Stimulated activated CD8-positive, alpha-beta memory T cell treated with anti-CD3 and anti-CD28 coated beads, Interleukin-4, amount 100 ng/mL, for 4 hours (primary cell): Measurements from ENCODE around the gene SLC34A3.
A peak's percentile ranks its signal among the peaks of the same experiment; 100 is the strongest.
"Not testable (repeated sequence)": the region's sequence is repeated elsewhere in the genome, so short reads cannot be mapped to it uniquely, and the experiment has no call there.

Source experiments
- DNase-seq, 2 donors: peaks; one replicate each; pipeline ENCODE4 v3.0.0-alpha.2; 2020; ENCODE audit warnings: low read depth in 2 of 2, low spot score in 1 of 2

The SLC34A3 gene

DNA sequence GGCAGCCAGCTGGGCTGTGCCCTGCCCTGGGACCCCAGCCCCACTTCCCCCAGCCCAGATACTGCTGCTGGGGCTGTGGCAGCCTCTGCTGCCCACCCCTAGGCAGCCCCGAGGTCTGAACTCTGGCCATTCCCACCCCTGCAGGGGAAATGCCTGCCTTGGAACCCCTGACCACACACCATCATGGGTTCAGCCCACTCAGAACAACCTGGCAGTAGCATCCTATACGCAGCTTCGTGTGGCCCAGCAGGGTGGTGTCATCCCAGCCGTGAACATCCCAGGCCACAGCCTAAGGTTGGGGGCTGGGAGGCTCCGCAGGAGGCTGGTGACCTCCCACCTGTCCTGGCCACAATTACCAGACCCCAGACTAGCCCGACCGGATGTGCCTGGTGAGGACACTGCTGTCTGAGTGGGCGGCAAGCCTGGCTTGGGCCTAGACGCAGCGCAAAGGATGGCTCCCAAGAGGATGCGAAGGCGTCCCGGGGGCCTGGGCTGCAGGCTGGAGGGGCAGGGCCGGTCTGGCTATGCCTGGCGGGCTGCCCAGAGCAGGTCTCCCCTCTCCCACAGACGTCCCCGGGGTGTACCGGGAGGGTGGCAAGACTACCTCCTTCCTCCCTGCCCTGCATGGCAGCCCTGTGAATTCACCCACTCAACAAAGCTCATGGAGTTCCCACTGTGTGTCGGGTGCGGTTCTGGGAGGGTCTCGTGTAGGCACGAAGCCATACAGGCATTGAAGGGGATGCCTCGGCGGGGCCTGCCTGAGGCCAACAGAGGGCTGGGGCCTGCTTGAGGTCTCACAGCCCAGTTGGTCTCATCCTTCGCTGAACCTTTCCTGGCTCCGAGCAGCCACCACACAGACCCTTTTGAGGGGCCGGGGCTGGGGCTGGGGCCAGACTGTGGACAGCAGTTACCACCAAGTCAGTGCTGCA is 1.5 kb upstream of the SLC34A3 start:
- DNase-seq, result no peak

DNA sequence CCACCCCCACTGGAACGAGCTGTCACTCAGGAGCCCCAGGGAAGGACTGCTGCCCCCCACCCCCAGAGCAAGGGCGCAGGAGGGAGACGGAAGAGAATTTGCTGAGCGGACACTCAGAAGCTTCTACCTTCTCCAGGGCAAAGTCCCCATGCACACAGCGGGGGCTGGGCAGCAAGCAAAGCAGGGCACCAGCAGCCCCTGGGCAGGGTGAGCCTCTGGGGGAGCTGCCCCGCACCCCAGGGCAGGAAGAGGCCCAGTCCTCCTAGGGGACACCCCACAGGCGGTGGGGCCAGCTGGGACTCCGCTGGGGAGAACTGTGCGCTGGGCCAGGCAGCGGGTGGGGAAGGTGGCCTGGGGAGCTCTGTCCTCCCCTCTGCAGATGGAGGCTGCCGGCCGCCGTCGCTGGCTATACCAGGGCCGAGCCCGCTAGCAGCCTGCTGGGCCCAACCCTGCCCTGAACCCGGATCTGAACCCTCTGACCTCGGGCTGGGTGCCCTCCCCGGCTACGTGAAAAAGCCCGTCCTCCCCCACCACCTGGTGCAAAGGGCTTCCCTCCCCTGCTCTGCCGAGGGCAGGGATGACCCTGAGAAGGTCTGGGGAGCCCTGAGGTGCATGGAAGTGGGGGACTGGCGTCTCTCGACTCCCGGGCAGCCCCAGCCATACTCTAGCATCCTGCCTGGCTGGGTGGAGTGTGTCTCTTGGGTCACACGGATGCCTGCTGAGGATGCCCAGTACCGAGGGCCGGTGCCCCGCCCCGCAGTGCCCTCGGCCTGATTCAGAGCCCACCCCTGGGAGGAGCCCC is 597 bp upstream of the SLC34A3 start:
- DNase-seq, result no peak

DNA sequence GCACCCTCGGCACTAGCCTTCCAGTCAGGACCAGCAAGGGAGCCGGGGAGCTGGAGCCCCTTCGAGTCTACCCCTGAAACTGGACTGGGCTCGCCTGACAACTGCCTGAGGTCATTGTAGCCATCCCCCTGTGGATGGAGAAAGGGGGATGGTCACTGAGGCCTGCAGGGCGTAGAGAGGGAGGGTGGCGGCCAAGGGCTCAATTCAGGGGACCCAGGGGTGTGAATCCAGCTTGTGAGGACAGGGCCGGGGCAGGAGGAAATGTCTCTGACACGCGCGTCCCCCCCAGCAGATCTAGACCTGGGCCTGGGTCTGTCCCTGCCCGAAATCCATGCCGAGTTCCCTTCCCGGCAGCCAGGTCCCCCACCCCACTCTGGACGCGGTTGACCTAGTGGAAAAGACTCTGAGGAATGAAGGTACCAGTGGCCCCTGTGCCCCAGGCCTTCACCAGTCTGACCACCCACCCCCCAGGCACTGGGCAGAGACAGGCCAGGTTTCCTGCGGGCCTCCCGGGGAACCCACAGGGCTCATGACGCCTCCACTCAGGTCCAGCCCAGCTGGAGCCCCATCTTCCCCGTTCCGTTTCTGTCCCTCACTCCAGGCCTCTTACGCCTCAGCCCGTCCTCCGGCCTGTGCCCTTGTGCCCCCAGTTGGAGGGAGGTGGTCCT is 805 bp downstream of the SLC34A3 start:
- no peak for DNase-seq

- no peak for DNase-seq
These were observed 1.4 kb downstream of the SLC34A3 start for GRCh38 chr9:137232101-137232500.

DNA sequence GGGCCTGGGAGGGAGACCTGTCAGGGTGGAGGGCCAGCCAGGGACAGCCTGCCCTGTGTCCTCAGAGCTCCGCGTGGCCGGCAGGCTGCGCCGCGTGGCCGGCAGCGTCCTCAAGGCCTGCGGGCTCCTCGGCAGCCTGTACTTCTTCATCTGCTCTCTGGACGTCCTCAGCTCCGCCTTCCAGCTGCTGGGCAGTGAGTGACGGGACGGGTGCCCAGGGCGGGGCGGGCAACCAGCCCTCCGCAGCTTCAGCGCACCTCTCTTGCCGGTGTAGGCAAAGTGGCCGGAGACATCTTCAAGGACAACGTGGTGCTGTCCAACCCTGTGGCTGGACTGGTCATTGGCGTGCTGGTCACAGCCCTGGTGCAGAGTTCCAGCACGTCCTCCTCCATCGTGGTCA is 1.8 kb downstream of the SLC34A3 start:
- DNase-seq, result no peak

- DNase-seq, result no peak
These were observed 2.7 kb downstream of the SLC34A3 start for GRCh38 chr9:137233143-137233980.

DNA sequence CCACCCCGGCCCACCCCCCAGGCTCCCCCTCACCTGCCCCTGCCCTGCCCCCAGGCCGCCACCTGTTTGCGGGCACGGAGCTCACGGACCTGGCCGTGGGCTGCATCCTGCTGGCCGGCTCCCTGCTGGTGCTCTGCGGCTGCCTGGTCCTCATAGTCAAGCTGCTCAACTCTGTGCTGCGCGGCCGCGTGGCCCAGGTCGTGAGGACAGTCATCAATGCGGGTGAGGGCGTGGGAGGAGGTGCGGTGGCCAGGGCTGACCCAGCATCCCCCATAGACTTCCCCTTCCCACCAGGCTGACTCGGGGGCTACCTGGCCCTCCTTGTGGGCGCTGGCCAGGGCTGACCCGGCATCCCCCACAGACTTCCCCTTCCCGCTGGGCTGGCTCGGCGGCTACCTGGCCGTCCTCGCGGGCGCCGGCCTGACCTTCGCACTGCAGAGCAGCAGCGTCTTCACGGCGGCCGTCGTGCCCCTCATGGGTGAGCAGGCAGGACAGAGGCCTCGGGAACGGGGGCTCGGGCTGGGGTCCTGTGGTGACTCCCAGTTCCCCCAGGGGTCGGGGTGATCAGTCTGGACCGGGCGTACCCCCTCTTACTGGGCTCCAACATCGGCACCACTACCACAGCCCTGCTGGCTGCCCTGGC is 3.5 kb downstream of the SLC34A3 start:
- DNase-seq, result no peak

DNA sequence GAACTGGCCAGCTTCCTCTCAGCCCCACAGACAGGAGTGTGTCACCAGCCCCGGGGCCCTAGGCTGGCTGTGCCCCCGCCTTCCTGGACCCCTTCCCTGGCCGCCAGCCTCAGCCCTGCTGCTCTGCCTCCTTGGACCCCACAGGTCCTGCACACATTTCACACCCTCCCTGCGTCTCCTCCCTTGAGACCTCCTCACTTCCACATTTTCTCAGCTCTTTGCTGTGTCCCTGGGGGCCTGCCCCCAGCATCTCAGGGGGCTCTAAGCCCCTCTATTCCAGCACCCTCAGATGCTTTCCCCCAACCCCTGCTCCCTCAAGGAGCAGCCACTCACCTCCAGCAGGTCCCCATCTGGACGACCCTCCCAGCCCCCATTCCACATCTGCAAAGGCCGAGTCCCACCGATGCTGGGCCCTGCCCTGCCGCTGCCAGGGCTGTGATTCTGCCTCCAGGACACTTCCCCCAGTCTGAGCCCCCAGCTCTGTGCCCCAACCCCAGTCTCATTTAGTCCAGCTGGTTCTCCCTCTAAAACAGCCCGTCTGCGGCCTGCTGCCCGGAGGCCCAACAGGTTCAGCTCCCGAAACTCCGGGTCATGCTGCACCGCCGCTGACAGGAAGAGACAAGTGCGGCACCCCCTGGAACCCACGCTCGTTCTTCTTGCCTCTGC is 4.2 kb downstream of the SLC34A3 start:
- DNase-seq, result no peak

DNA sequence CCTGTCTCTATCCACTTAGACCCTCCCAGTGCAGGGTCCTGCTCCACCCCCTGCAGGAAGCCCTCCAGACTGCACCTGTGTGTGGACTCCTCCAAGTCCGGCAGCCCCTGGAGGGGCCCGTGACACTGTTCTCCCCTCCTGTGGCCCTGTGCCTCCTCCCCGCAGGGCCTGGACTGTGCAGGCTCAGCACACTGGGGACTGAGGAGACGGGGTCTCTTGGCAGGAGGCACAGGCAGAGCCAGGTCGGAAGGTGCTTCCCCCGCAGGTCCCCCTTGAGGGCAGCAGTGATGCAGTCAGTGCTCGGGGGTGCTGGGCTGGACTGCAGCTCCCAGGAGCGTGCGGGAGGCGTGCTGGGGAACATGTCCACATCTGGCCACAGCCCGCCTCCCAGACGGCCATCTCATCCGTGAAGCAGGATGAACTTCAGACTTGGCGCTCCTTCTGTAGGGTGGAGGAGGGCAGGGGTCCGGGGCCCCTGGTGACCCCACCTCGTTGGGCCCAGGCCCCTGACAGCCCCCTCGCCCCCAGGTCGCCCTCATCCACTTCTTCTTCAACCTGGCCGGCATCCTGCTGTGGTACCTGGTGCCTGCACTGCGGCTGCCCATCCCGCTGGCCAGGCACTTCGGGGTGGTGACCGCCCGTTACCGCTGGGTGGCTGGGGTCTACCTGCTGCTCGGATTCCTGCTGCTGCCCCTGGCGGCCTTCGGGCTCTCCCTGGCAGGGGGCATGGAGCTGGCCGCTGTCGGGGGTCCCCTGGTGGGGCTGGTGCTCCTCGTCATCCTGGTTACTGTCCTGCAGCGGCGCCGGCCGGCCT is 4.9 kb downstream of the SLC34A3 start:
- DNase-seq, result no peak

- peak; percentile 78 to 79 for DNase-seq
These were observed 5.7 kb downstream of the SLC34A3 start for GRCh38 chr9:137236238-137236935.

DNA sequence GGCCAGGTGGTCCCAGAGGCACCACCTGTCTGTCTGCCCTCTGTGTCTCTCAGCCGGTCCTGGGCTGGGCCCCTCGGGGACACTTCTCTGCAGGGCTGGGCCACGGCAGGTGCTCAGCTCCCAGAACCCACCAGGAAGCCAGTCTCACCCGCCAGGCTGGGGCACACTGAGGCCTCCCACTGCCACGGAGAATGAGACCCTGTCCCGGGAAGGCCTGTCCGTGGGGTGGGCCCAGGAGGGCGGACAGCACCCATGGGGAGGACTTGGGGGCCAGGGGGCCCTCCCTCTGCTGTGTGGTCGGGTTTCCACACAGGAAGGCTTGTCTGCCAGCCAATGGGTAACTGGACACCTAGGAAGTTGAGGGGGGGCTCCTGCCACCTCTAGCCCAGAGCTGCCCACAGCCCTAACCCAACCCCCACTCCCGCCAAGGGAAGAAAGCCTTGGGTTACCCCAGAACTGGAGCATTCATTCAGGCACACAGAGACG is 6.3 kb downstream of the SLC34A3 start:
- DNase-seq, result no peak

GRCh38 chr9:137237759-137238726 is 7.3 kb downstream of the SLC34A3 start:
- no peak for DNase-seq

DNA sequence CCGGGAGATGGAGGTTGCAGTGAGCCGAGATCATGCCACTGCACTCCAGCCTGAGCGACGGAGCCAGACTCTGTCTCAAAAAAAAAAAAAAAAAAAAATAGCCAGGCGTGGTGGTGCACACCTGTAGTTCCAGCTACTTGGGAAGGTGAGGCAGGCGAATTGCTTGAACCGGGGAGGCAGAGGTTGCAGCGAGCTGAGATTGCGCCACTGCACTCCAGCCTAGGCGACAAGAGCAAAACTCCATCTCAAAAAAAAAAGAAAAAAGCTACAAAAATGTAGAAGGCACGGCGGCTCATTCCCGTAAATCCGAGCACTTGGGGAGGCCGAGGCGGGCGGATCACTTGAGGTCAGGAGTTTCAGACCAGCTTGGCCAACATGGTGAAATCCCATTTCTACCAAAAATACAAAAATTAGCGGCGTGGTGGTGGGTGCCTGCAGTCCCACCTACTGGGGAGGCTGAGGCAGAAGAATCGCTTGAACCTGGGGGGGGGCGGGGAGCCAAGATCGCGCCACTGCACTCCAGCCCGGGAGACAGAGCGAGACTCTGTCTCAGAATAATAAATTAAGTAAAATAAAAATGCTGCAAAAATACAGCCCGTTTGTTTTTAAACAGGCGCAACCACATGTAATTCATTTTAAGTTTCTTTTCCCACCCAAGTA is 9.0 kb downstream of the SLC34A3 start:
- not testable (repeated sequence) for DNase-seq

DNA sequence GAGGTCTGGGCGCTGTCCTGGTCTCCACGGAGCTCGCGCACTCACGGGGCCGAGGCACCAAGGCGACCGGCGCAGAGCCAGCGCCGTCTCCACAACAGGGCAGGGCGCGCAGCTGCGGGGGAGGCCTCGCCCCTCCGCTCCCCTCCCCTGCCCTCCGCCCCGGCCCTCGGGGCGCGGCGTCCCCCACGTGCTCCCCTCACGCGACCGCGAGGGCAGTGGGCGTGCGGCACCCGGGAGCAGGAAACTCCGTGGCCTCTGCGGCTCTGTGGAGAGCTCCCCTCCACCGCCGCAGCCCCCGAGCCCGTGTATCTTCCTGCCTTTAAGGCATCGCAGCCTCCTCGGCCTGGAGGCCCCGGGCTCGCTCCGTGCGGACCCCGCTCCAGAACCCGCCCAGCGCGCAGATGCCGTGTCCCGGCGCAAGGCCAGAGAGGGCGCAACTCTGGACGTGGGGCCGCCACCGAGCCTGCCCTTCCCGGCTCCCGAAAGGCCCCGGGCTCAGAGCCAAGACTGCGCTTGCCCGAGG is 9.7 kb downstream of the SLC34A3 start:
- DNase-seq, result peak; percentile 46 to 58

DNA sequence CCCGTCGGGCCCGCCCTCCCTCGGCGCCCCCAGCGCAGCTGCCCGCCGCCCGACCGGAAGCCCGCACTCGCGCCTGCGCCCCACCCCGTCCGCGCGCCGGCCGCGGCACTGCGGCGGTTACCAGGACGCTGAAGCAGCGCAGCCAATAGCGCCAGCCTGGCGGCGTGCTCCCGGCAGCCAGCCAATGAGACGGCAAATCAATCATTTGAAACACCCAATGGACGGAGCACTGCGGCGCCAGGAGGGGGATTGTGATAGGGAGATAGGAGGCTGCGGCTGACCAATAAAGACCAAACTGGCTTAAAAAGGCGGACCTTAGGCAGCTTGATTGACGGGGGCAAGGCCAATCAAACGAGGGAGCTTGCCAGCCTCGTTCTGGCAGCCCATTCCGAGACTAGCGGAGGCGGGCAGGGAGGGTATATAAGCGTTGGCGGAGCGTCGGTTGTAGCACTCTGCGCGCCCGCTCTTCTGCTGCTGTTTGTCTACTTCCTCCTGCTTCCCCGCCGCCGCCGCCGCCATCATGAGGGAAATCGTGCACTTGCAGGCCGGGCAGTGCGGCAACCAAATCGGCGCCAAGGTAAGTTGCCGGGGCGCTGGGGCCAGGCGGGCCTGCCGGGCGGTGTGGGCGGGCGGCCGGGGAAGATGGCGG is 10.3 kb downstream of the SLC34A3 start, which contains the start of gene TUBB4B:
Gene TUBB4B, plus strand, starts transcription at position 447 of the 649 bp plus-strand sequence. Its CDS starts 74 bp downstream, at position 521.
- DNase-seq, result peak; percentile 94 to 96
